Measurements from ENCODE around the gene CPZ.
"Not testable (repeated sequence)": the region's sequence is repeated elsewhere in the genome, so short reads cannot be mapped to it uniquely, and the experiment has no call there.

The CPZ gene

GRCh38 chr4:8556341-8557150 is 36.0 kb upstream of the CPZ start:
- DNase-seq (ENCODE audit: low read depth in 2 of 2) = no peak

- DNase-seq (ENCODE audit: low read depth in 2 of 2) = no peak
Observed at GRCh38 chr4:8557151-8558076, 35.2 kb upstream of the CPZ start.

DNA sequence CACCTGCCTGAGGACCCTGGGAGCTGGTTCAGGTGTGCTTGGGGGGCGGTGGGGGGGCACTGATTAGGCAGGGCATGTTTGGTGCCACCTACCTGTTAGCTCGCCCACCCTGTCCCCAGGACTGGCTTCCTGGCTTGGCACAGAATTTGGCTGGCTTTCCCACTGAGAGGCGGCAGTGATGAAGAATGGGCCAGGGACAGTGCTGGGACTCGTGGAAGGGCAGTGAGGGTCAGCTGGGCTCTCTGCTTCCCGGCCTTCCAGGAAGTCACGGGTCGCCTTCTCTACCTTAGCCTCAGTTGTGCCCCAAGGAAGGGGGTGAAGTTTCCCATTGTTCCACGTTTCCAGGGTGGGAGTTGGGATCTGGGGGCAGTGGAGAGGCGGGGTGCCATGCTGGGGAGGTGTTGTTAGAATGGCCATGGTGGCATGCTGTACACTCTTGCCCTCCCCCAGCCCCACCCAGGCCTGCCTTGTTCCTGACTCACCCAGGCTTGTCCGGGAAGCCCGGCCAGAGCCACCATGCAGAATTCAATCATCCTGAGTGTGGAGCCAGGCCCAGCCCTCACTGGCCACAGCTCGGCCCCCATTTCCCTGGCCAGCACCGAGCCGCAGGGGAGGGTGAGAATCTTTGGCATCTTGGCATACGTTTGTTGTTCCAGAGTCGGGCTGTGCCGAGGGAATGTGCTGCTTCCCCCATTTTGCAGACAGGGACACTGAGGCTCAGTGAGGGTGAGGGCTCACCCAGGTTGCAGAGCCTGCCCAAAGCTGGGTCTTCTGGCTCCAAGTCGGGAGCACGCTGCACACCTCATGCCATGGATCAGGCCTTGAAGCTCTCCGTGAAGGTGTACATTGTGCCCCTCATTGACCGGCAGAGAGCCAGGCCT is 34.2 kb upstream of the CPZ start:
- DNase-seq (ENCODE audit: low read depth in 2 of 2) = no peak

GRCh38 chr4:8559011-8559410 is 33.6 kb upstream of the CPZ start:
- DNase-seq (ENCODE audit: low read depth in 2 of 2) = no peak

DNA sequence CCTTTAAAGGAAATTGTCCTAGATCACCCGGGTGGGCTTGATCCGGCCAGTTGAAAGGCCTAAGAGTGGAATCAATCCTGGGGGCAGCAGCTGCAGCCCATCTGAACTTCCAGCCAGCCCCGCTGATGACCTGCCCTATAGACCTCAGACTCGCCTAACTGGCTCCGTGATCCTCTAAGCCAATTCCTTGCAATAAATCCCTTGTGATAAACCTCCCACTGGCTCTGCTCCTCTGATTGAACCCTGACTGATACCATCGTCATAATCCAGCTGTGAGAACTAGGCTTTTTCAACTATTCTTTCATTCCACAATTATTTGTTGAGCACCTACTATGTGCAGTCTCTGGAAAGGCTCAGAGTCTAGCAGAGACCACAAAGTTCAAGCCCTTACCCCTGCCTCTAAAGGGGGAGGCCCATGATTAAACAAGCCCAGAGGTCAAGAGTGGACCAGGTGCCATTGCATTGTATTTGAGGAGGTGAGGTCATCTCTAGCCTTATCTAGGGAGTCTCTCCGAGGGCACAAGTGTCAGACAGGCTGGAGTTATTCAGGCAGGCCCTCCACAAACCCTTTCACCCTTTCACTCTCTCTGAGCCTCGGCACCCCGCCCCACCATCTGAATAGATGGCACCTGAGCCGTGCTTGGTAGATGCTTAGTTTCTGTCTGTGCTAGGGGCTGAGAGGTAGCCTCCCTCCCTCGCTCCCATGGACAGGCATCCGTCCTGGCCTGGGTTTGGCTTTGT is 32.9 kb upstream of the CPZ start:
- no peak for DNase-seq (ENCODE audit: low read depth in 2 of 2)

DNA sequence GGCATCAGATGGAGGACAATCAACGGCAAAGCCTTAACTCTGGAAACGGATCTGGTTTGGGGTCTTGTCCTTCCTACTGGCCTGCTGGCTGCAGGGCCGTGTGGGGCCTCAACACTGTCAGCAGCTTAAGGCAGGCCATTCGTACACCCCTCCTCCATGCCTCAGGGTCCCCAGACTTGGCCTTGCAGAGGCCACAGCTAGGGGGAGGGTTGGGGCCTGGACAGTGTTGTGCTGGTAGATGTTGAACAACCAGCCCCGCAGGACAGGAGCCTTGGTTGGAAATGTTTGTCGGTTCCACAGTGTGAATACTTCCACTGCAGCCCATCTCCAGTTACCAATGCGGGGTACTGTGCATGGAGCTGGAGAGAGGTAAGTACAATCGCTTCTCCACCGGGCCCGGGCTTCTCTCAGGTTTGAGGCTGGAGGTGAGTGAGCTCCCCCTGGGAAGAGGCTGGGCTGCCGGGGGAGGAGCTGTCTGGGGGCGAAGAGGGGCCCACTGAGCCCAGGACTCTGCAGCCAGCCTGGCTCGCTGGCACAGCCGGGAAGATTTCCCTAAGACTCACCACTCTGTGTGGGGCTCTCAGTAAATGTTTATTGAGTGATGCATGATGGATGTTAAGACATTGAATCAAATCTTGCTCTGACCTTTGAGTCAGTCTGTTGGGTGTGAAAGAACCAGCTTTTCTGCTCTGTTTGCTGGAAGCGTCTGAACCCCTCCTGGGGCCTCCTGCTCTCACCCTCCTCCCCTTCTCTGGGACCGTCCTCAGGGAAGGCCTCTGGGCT is 32.1 kb upstream of the CPZ start:
- DNase-seq (ENCODE audit: low read depth in 2 of 2) = no peak

DNA sequence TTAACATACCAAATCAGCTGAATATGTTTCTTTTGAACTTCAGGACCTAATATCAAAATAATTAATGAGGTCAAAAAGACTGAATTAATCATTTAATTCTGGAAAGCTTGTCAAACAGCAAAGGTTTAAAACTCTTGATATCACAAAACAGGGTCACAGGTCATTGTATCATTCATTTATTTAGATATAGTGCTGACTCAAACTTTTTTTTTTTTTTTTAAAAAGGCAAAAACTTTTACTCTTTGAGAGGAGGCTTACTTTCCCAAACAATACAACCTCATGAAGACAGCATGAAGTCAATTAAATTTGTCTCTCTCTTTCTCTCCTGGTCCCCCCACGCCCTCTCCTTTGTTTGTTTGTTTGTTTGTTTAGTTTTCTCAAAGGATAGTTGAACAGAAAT is 28.0 kb upstream of the CPZ start:
- DNase-seq (ENCODE audit: low read depth in 2 of 2) = no peak

- DNase-seq (ENCODE audit: low read depth in 2 of 2) = no peak
Observed at GRCh38 chr4:8568068-8568668, 24.4 kb upstream of the CPZ start.

DNA sequence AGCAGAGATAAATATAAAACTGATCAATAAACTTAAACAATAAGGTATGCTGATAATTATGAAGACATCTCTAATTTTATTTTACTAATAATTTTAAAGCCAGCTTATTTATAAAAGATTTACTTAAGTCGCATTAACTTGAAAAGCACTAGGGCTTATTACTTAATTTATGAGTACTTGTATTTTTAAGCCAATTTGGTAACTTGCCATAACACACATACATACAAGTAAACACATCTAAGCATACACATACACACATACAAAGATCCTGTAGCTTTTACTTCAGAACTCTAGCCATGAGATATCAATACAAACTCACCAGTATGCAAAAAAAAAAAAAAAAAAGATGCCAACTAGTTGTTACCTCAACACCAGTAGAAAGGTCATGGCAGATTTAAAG is 22.4 kb upstream of the CPZ start:
- no peak for DNase-seq (ENCODE audit: low read depth in 2 of 2)

GRCh38 chr4:8571702-8572685 is 20.6 kb upstream of the CPZ start:
- DNase-seq (ENCODE audit: low read depth in 2 of 2) = no peak

DNA sequence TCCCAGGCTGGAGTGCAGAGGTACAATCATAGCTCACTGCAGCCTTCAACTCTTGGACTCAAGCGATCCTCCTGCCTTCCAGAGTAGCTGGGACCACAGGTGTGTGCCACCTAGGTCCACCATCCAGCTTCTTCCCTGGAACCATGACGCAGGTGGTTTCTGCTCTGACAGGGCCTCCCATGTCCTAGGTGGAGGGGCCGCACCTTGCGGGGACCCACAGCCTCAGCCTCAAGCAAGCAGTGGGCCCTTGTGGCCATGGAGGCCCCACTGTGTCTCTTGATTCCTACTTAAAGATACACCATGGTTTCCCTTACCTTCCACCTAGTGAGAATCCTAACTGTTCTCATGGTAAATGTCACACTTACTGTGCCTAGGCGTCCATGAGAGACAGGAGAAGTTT is 19.3 kb upstream of the CPZ start:
- no peak for DNase-seq (ENCODE audit: low read depth in 2 of 2)

GRCh38 chr4:8574796-8575370 is 17.7 kb upstream of the CPZ start:
- DNase-seq (ENCODE audit: low read depth in 2 of 2) = no peak

DNA sequence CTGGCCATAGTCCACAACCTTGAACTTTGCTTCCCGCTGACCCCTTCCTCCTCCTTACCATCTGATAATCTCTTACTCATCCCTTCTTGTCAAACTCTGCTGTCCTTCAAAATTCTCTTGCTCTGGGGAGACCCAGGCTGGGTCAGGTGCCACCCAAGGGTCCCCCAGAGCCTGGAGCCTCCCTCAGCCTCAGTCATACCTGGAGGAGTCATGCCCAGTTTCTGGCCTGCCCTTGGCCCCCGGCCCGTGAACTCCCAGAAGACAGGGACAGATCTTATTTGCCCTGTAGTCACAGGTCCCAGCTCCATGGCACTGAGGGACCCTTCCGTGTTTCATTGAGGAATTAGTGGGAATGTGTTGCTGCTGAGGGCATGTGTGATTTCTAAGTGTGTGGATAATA is 17.1 kb upstream of the CPZ start:
- no peak for DNase-seq (ENCODE audit: low read depth in 2 of 2)

- DNase-seq (ENCODE audit: low read depth in 2 of 2) = not testable (repeated sequence)
Observed at GRCh38 chr4:8576591-8576990, 16.0 kb upstream of the CPZ start.

DNA sequence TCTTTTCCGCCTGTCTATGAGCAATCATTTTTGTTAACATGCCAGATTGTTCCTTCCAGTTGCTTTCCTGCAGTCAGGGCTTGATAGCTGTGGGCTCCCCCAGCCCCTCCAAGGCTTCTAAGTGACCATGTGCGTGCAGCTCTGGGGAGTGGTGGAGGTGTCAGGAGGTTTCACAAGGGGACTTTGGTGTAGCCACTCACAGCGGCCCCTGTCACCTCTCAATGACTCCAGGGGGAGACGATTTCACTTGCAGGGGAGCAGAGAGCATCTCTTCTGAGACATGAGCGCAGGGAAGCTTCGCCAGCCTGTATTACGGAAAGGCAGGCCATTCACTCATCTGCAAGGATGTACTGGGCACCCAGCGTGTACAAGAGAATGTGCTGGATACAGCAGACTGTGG is 15.5 kb upstream of the CPZ start:
- DNase-seq (ENCODE audit: low read depth in 2 of 2) = no peak

GRCh38 chr4:8577972-8578371 is 14.6 kb upstream of the CPZ start:
- no peak for DNase-seq (ENCODE audit: low read depth in 2 of 2)

DNA sequence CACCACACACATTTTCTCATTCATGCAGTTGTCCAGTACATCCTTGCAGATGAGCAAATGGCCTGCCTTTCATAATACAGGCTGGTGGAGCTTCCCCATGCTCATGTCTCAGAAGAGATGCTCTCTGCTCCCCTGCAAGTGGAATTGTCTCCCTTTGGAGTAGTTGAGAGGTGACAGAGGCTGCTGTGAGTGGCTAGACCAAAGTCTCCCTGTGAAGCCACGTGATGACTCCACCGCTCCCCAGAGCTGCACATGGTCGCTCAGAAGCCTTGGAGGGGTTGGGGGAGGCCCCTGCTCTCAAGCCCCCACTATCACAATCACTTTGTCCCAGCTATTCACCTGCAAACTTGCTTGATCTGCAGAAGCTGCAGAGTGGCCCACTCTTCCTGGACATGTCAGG is 13.8 kb upstream of the CPZ start:
- no peak for DNase-seq (ENCODE audit: low read depth in 2 of 2)

- DNase-seq (ENCODE audit: low read depth in 2 of 2) = no peak
Observed at GRCh38 chr4:8579526-8580320, 12.8 kb upstream of the CPZ start.

Data from stimulated activated CD8-positive, alpha-beta memory T cell treated with anti-CD3 and anti-CD28 coated beads, Interleukin-15, amount 100 ng/mL, for 4 hours (primary cell).